CD4-positive, alpha-beta T cell treated with Interleukin-12 subunit alpha and Interleukin-12 subunit beta, for 1 hour (primary cell): Measurements from ENCODE around the gene RBL1.

Source experiments
- DNase-seq: peaks from one replicate; pipeline ENCODE4 v3.0.0-alpha.2; 2020

RBL1 gene

GRCh38 chr20:36950414-36951197 lies 145.2 kb downstream of the RBL1 start:
- DNase-seq = peak; percentile 57
